Mammary epithelial cell (primary cell): ENCODE results near the gene SIK3.
"Not testable (repeated sequence)": the region's sequence is repeated elsewhere in the genome, so short reads cannot be mapped to it uniquely, and the experiment has no call there.

Source experiments
- CTCF ChIP-seq, 2 donors: IDR thresholded peaks in 1 of 2; conservative IDR thresholded peaks in 1 of 2; 2 replicates each; pipeline ENCODE4 v1.5.1; 2011 to 2012; ENCODE audit warnings: inconsistent platforms in 2 of 2, low read length in 2 of 2, mild to moderate bottlenecking in 2 of 2, control low read depth in 1 of 2, low read depth in 1 of 2; ENCODE audit not compliant: insufficient read depth in 1 of 2; ENCODE audit errors: extremely low read depth in 1 of 2
- EZH2 ChIP-seq: IDR thresholded peaks from 2 replicates; pipeline ENCODE4 v1.6.1; 2012; ENCODE audit warnings: low read length, inconsistent platforms, borderline replicate concordance

GRCh38 chr11:117112497-117112896 is 14.3 kb upstream of the SIK3 start:
- not testable (repeated sequence) for TF ChIP-seq EZH2; CTCF (conservative IDR thresholded peaks at IDR 0.05 in 1 of 2, IDR thresholded peaks at IDR 0.05 in 1 of 2; ENCODE audit: extremely low read depth in 1 of 2, insufficient read depth in 1 of 2, low read depth in 1 of 2, low read length in 2 of 2)
